CD14-positive monocyte (primary cell): ENCODE measurements around the gene HERPUD2. TPM values are rescaled to one million over a fixed set of nuclear protein-coding genes. Genes with fewer than 3 reads are reported as not detected.
"Not testable (repeated sequence)": the region's sequence is repeated elsewhere in the genome, so short reads cannot be mapped to it uniquely, and the experiment has no call there.

Experiments used
- DNase-seq, 3 donors: peaks; one replicate each; pipeline ENCODE4 v3.0.0-alpha.2; 2011 to 2022
- H2AFZ ChIP-seq: 2 replicates; pipeline ENCODE4 v1.6.0; 2012; ENCODE audit warnings: mild to moderate bottlenecking, low read depth, low read length, inconsistent platforms; ENCODE audit not compliant: insufficient read depth, poor library complexity, severe bottlenecking
- H3K27ac ChIP-seq, 2 donors: 1 replicate in 1 of 2; 2 replicates in 1 of 2; pipeline ENCODE4 v1.5.1; 2012 to 2013; ENCODE audit warnings: low read length in 2 of 2, control low read depth in 1 of 2, inconsistent platforms in 1 of 2, low read depth in 1 of 2, mild to moderate bottlenecking in 1 of 2
- H3K27me3 ChIP-seq, 2 donors: one replicate each; pipeline versions ENCODE4 v1.6.0 to v1.6.1; 2011 to 2013; ENCODE audit warnings: low read length in 2 of 2; ENCODE audit not compliant: control insufficient read depth in 2 of 2, insufficient read depth in 2 of 2
- H3K36me3 ChIP-seq, 2 donors: replicated peaks in 1 of 2; 1 replicate in 1 of 2; 2 replicates in 1 of 2; pipeline versions ENCODE4 v1.5.1 to v1.6.1; 2012 to 2013; ENCODE audit warnings: low read length in 2 of 2, control low read depth in 1 of 2, inconsistent platforms in 1 of 2, mild to moderate bottlenecking in 1 of 2; ENCODE audit not compliant: insufficient read depth in 2 of 2, control insufficient read depth in 1 of 2
- H3K4me1 ChIP-seq, 2 donors: 1 replicate in 1 of 2; 2 replicates in 1 of 2; pipeline versions ENCODE4 v1.5.1 to v1.6.1; 2012 to 2013; ENCODE audit warnings: low read length in 2 of 2, control low read depth in 1 of 2, inconsistent platforms in 1 of 2, mild to moderate bottlenecking in 1 of 2, moderate library complexity in 1 of 2; ENCODE audit not compliant: insufficient read depth in 2 of 2, control insufficient read depth in 1 of 2
- H3K4me2 ChIP-seq: replicated peaks from 2 replicates; pipeline ENCODE3; 2012; ENCODE audit warnings: low read length, moderate library complexity, mild to moderate bottlenecking; ENCODE audit not compliant: poor library complexity, severe bottlenecking; ENCODE audit errors: extremely low read depth
- H3K4me3 ChIP-seq, 3 experiments: fragments of 200-600 bp in 1 of 3; sonication (generic) in 1 of 3; replicated peaks in 1 of 3; 1 replicate in 2 of 3; 2 replicates in 1 of 3; pipeline ENCODE4 v1.5.1; 2011 to 2013; ENCODE audit warnings: low read length in 3 of 3, mild to moderate bottlenecking in 3 of 3, control low read depth in 2 of 3, low read depth in 2 of 3, inconsistent platforms in 1 of 3, moderate library complexity in 1 of 3
- H3K79me2 ChIP-seq: 2 replicates; pipeline ENCODE4 v1.6.0; 2012; ENCODE audit warnings: mild to moderate bottlenecking, control low read depth, inconsistent platforms, low read length, moderate library complexity; ENCODE audit not compliant: insufficient read depth
- H3K9ac ChIP-seq: 2 replicates; pipeline ENCODE4 v1.6.0; 2017; ENCODE audit warnings: low read length, mild to moderate bottlenecking; ENCODE audit not compliant: insufficient read depth, poor library complexity, severe bottlenecking
- H3K9me3 ChIP-seq, 2 donors: replicated peaks in 1 of 2; 1 replicate in 1 of 2; 2 replicates in 1 of 2; pipeline versions ENCODE4 v1.5.1 to v1.6.1; 2012 to 2013; ENCODE audit warnings: low read length in 2 of 2, control low read depth in 1 of 2; ENCODE audit not compliant: control insufficient read depth in 1 of 2, insufficient read depth in 1 of 2
- H4K20me1 ChIP-seq: 2 replicates; pipeline ENCODE4 v1.6.0; 2012; ENCODE audit warnings: mild to moderate bottlenecking, low read length, control low read depth, moderate library complexity; ENCODE audit not compliant: insufficient read depth
- H3K27ac Mint-ChIP-seq, 7 donors: one replicate each; pipeline ENCODE4 v1.8.0; 2020; ENCODE audit warnings: mild to moderate bottlenecking in 7 of 7, mixed read lengths in 7 of 7, moderate library complexity in 6 of 7, inconsistent platforms in 2 of 7
- H3K27me3 Mint-ChIP-seq, 3 donors: one replicate each; pipeline ENCODE4 v1.8.0; 2021 to 2022; ENCODE audit warnings: low read depth in 3 of 3, mild to moderate bottlenecking in 3 of 3, mixed read lengths in 3 of 3, moderate library complexity in 3 of 3, inconsistent platforms in 1 of 3
- H3K36me3 Mint-ChIP-seq, 2 donors: one replicate each; pipeline ENCODE4 v1.8.0; 2020; ENCODE audit warnings: mixed read lengths in 2 of 2, inconsistent platforms in 1 of 2, mild to moderate bottlenecking in 1 of 2
- H3K4me1 Mint-ChIP-seq: one replicate; pipeline ENCODE4 v1.8.0; 2020; ENCODE audit warnings: mild to moderate bottlenecking, mixed read lengths
- H3K4me3 Mint-ChIP-seq, 2 donors: one replicate each; pipeline ENCODE4 v1.8.0; 2020; ENCODE audit warnings: mild to moderate bottlenecking in 2 of 2, mixed read lengths in 2 of 2, moderate library complexity in 1 of 2
- H3K9me3 Mint-ChIP-seq, 7 donors: one replicate each; pipeline ENCODE4 v1.8.0; 2020 to 2022; ENCODE audit warnings: mixed read lengths in 7 of 7, mild to moderate bottlenecking in 6 of 7, moderate library complexity in 6 of 7, inconsistent platforms in 2 of 7
- CTCF ChIP-seq: fragments of 200-600 bp; IDR thresholded peaks from one replicate; pipeline ENCODE4 v1.8.0; 2022; ENCODE audit warnings: antibody characterized with exemption, mild to moderate bottlenecking
- WGBS: methylation state at CpG from one replicate; pipeline ENCODE4 v1.1.5; 2013; ENCODE audit warnings: missing lambda C conversion rate; ENCODE audit not compliant: insufficient coverage; 5-methylcytosine and 5-hydroxymethylcytosine counted together
- intact Hi-C, 2 donors: fragments of 100-400 bp; cut with micrococcal nuclease; formaldehyde crosslinking; loops; one replicate each; pipeline versions ENCODE4 v1.15.0 to v1.15.1; 2023
- polyA plus RNA-seq, 3 donors: library from polyadenylated mRNA; depleted of rRNA in 1 of 3; unstranded in 2 of 3; stranded (reverse) in 1 of 3; fragments of 300-500 nt in 2 of 3; fragments of >200 nt in 1 of 3; fragmentation: Illumina TruSeq in 2 of 3; gene quantifications; 1 replicate in 2 of 3; 2 replicates in 1 of 3; pipeline ENCODE4 v1.2.3, GENCODE V29; 2012 to 2021

Gene HERPUD2
- polyA plus RNA-seq, 3 donors = 36.1 to 40.9 (median 36.4) TPM

- WGBS = no CpG with 5 or more reads among the region's 6 CpGs
- Histone ChIP-seq H4K20me1 (peaks cover 42% of the 10 kb centered on the region), H3K4me1 (peaks cover 46 to 62% of the 10 kb centered on the region in 2 donors), H3K36me3 (peaks cover 0 to 5% of the 10 kb centered on the region in 2 donors), H3K4me3 (peak overlapping the region; percentile 15 to 97 (median 26)), H3K4me2 (peak overlapping the region; percentile 95), H3K9me3 (no peaks in the 10 kb centered on the region), H3K79me2 (peaks cover 80% of the 10 kb centered on the region), H3K27ac (peak overlapping the region in 1 of 2 donors; percentile 73), H2AFZ (no peak overlapping the region), H3K27me3 (no peaks in the 10 kb centered on the region), H3K9ac (no peak overlapping the region)
- Mint-ChIP-seq H3K4me1 (peaks cover 80% of the 10 kb centered on the region), H3K9me3 (peaks cover 0 to 13% (median 4%) of the 10 kb centered on the region in 7 donors), H3K27me3 (no peaks in the 10 kb centered on the region), H3K27ac (peak overlapping the region; percentile 6 to 95 (median 71)), H3K4me3 (peak overlapping the region; percentile 65 to 86), H3K36me3 (peaks cover 16 to 22% of the 10 kb centered on the region in 2 donors)
- no peak for TF ChIP-seq CTCF
- no peak for DNase-seq
- intact Hi-C loops = loop anchor here in 1 of 2 donors (5.0 kb wide), 1 partner anchor 110 kb away; the partner anchor contains the start of gene SEPTIN7
These were observed 3.1 kb downstream of the HERPUD2 start for GRCh38 chr7:35691827-35692307.

- peaks cover 0 to 10% (median 2%) of the 10 kb centered on the region in 7 donors for H3K9me3 Mint-ChIP-seq
These were observed 3.6 kb downstream of the HERPUD2 start for GRCh38 chr7:35691366-35691765.

GRCh38 chr7:35690614-35691013 is 4.3 kb downstream of the HERPUD2 start:
- intact Hi-C loops = loop anchor here in 1 of 2 donors (5.0 kb wide), 1 partner anchor 112 kb away; the partner anchor contains the start of gene SEPTIN7
- Mint-ChIP-seq H3K4me3 (peak overlapping the region; percentile 65 to 85), H3K36me3 (peaks cover 17 to 19% of the 10 kb centered on the region in 2 donors), H3K4me1 (peaks cover 68% of the 10 kb centered on the region), H3K9me3 (peaks cover 0 to 10% (median 3%) of the 10 kb centered on the region in 7 donors), H3K27ac (peak overlapping the region; percentile 69 to 95 (median 82))
- peak overlapping the region in 2 of 3 experiments; percentile 20 to 97 for H3K4me3 ChIP-seq
- peaks cover 86% of the 10 kb centered on the region for H3K79me2 ChIP-seq
- peaks cover 43% of the 10 kb centered on the region for H4K20me1 ChIP-seq
- H3K27me3 ChIP-seq, H3K36me3 ChIP-seq, DNase-seq, H3K9me3 ChIP-seq, H3K27me3 Mint-ChIP-seq, H2AFZ ChIP-seq: not testable (repeated sequence)
- H3K4me2 ChIP-seq = peak overlapping the region; percentile 95
- H3K4me1 ChIP-seq = peaks cover 40 to 53% of the 10 kb centered on the region in 2 donors
- H3K9ac ChIP-seq = peak overlapping the region; percentile 38
- 39% methylated on average over 5 of the region's 10 CpGs for WGBS
- H3K27ac ChIP-seq = peak overlapping the region; percentile 16 to 73

More at GRCh38 chr7:35691366-35691765, 3.6 kb downstream of the HERPUD2 start:
- Mint-ChIP-seq H3K4me3 (peak overlapping the region; percentile 65 to 85), H3K27ac (peak overlapping the region; percentile 38 to 95 (median 88)), H3K36me3 (peaks cover 16 to 18% of the 10 kb centered on the region in 2 donors), H3K27me3 (no peaks in the 10 kb centered on the region), H3K4me1 (peaks cover 75% of the 10 kb centered on the region)
- peaks cover 43% of the 10 kb centered on the region for H4K20me1 ChIP-seq
- peaks cover 82% of the 10 kb centered on the region for H3K79me2 ChIP-seq
- H3K36me3 ChIP-seq = peaks cover 0 to 5% of the 10 kb centered on the region in 2 donors
- intact Hi-C loops = loop anchor here in 1 of 2 donors (5.0 kb wide), 1 partner anchor 111 kb away; the partner anchor contains the start of gene SEPTIN7
- peaks cover 46 to 60% of the 10 kb centered on the region in 2 donors for H3K4me1 ChIP-seq
- H2AFZ ChIP-seq = no peak overlapping the region
- TF ChIP-seq CTCF = no peak
- no CpG with 5 or more reads among the region's 1 CpG for WGBS
- H3K4me3 ChIP-seq = peak overlapping the region; percentile 15 to 97 (median 26)
- no peaks in the 10 kb centered on the region for H3K27me3 ChIP-seq
- DNase-seq = no peak
- H3K9me3 ChIP-seq = no peaks in the 10 kb centered on the region
- H3K9ac ChIP-seq = peak overlapping the region; percentile 38
- peak overlapping the region; percentile 95 for H3K4me2 ChIP-seq
- peak overlapping the region in 1 of 2 donors; percentile 73 for H3K27ac ChIP-seq
